Measurements from ENCODE around the gene SLC25A21.

GRCh38 chr14:36818794-36819384, 353.5 kb downstream of the SLC25A21 start:
- TF ChIP-seq CTCF (conservative IDR thresholded peaks at IDR 0.05 in 1 of 2, IDR thresholded peaks at IDR 0.05 in 1 of 2; ENCODE audit: low read depth in 1 of 2, low read length in 2 of 2) (no peak), EZH2 (IDR thresholded peaks at IDR 0.05; ENCODE audit: low read length, missing control alignments) (no peak)
